NB4 (cell line): ENCODE data around the gene VIPR2.

Experiments used
- CTCF ChIP-seq: IDR thresholded peaks from one replicate; pipeline ENCODE4 v1.5.1; 2012; ENCODE audit warnings: low read depth, low read length
- MAX ChIP-seq: IDR thresholded peaks from 2 replicates; pipeline ENCODE4 v1.6.1; 2011; ENCODE audit warnings: low read depth, low read length
- MYC ChIP-seq: IDR thresholded peaks from 2 replicates; pipeline ENCODE4 v1.6.1; 2011; ENCODE audit warnings: low read depth, low read length
- POLR2A ChIP-seq: IDR thresholded peaks from 2 replicates; pipeline ENCODE4 v1.6.1; 2011; ENCODE audit warnings: mild to moderate bottlenecking; ENCODE audit not compliant: insufficient read length; ENCODE audit errors: extremely low read depth

- TF ChIP-seq CTCF (no peak), POLR2A (no peak), MYC (no peak), MAX (no peak)
Observed at GRCh38 chr7:159075563-159076238, 69.0 kb downstream of the VIPR2 start.
